Nephron (organoid): Measurements from ENCODE around the gene PTTG1IP.

Experiments used
- H3K27ac Mint-ChIP-seq, 3 experiments: 2 replicates each; pipeline ENCODE4 v1.8.0; 2020; ENCODE audit warnings: mixed read lengths in 3 of 3, mild to moderate bottlenecking in 2 of 3, moderate library complexity in 1 of 3
- H3K27me3 Mint-ChIP-seq: 2 replicates; pipeline ENCODE4 v1.8.0; 2021; ENCODE audit warnings: low read depth, mild to moderate bottlenecking, moderate library complexity, mixed read lengths
- H3K36me3 Mint-ChIP-seq: 2 replicates; pipeline ENCODE4 v1.8.0; 2020; ENCODE audit warnings: low read depth, mixed read lengths
- H3K4me1 Mint-ChIP-seq: 2 replicates; pipeline ENCODE4 v1.8.0; 2020; ENCODE audit warnings: mixed read lengths
- H3K4me3 Mint-ChIP-seq, 3 experiments: 2 replicates each; pipeline ENCODE4 v1.8.0; 2020; ENCODE audit warnings: mild to moderate bottlenecking in 3 of 3, mixed read lengths in 3 of 3, moderate library complexity in 2 of 3
- H3K9me3 Mint-ChIP-seq: 2 replicates; pipeline ENCODE4 v1.8.0; 2020; ENCODE audit warnings: mixed read lengths
- TF ChIP-seq, protein P1 (sequence below), 3 experiments: fragments of 200-600 bp; sonication (generic); IDR thresholded peaks; one replicate each; pipeline ENCODE4 v1.5.0; 2021; ENCODE audit warnings: antibody characterized with exemption in 3 of 3; ENCODE audit not compliant: unreplicated experiment in 3 of 3

Gene PTTG1IP

DNA sequence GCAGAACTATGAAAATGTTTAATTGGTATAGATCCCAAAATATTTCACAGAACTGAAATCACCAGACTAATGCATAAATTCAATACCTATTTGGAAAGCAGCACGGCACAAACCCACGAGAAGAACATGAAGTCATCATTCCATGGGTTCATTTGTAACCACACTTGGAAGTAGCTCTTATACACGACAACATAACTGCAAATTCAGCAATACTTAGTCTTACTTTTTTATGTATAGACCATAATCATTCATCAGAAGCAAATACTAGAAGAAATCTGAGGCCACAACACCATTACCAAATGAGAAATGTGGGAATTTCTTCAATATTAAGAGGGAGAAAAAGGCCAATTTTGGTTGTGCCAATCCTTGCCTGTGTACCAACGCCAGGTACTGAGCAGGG is 67.6 kb downstream of the PTTG1IP start:
- Mint-ChIP-seq H3K4me1 (peaks cover 19% of the 10 kb centered on the region), H3K27me3 (no peaks in the 10 kb centered on the region), H3K27ac (no peak overlapping the region), H3K36me3 (peaks cover 44% of the 10 kb centered on the region), H3K4me3 (no peak overlapping the region), H3K9me3 (no peaks in the 10 kb centered on the region)
- TF ChIP-seq, protein P1, sequence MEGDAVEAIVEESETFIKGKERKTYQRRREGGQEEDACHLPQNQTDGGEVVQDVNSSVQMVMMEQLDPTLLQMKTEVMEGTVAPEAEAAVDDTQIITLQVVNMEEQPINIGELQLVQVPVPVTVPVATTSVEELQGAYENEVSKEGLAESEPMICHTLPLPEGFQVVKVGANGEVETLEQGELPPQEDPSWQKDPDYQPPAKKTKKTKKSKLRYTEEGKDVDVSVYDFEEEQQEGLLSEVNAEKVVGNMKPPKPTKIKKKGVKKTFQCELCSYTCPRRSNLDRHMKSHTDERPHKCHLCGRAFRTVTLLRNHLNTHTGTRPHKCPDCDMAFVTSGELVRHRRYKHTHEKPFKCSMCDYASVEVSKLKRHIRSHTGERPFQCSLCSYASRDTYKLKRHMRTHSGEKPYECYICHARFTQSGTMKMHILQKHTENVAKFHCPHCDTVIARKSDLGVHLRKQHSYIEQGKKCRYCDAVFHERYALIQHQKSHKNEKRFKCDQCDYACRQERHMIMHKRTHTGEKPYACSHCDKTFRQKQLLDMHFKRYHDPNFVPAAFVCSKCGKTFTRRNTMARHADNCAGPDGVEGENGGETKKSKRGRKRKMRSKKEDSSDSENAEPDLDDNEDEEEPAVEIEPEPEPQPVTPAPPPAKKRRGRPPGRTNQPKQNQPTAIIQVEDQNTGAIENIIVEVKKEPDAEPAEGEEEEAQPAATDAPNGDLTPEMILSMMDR (IDR thresholded peaks at IDR 0.05; ENCODE audit: unreplicated experiment in 3 of 3) = no peak

DNA sequence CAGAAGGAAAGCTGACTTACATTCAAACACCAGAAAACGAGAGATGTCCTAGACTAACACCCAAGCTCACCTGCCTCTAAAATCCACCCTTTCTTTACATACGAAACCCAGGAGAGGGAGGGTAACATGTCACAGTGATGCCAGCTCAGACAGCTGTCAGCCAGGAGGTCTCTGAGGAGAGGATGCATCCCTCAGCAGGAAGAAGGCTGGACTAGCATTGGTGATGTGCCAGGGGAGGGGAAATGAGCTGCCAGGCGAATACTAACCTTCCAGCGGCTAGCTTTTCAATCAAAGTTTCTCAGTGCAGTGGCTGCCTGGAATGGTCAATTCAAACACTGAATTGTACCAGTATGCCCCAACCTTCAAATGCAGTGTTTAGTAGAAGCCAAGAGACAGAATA is 68.3 kb downstream of the PTTG1IP start:
- Mint-ChIP-seq H3K27me3 (no peaks in the 10 kb centered on the region), H3K4me1 (peaks cover 25% of the 10 kb centered on the region), H3K36me3 (peaks cover 42% of the 10 kb centered on the region), H3K9me3 (no peaks in the 10 kb centered on the region), H3K27ac (no peak overlapping the region), H3K4me3 (no peak overlapping the region)
- TF ChIP-seq, protein P1 (IDR thresholded peaks at IDR 0.05; ENCODE audit: unreplicated experiment in 3 of 3) = no peak

DNA sequence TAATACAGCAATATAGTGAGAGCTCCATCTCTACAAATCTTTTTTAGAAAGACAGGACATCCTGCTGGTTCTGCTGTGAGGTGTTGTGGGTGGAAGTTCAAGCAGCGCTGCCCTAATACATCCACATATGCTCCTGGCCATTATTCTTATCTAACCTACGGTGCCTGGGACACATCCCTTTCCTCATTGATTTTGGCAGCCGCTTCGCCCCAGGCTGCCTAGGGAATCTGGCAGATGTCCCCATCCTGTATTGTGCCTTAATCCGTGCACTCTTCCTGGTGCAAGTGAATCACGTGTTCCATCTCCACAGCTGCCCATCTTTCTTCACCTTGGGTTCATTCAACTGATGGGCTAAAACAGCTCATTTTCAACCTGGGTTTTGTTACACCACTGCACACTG is 68.7 kb downstream of the PTTG1IP start:
- H3K4me3 Mint-ChIP-seq = peak overlapping the region; percentile 44 to 91 (median 45)
- peaks cover 40% of the 10 kb centered on the region for H3K36me3 Mint-ChIP-seq
- TF ChIP-seq, protein P1 (IDR thresholded peaks at IDR 0.05; ENCODE audit: unreplicated experiment in 3 of 3) = no peak
- H3K9me3 Mint-ChIP-seq = no peaks in the 10 kb centered on the region
- no peak overlapping the region for H3K27ac Mint-ChIP-seq
- peaks cover 30% of the 10 kb centered on the region for H3K4me1 Mint-ChIP-seq
- no peaks in the 10 kb centered on the region for H3K27me3 Mint-ChIP-seq

DNA sequence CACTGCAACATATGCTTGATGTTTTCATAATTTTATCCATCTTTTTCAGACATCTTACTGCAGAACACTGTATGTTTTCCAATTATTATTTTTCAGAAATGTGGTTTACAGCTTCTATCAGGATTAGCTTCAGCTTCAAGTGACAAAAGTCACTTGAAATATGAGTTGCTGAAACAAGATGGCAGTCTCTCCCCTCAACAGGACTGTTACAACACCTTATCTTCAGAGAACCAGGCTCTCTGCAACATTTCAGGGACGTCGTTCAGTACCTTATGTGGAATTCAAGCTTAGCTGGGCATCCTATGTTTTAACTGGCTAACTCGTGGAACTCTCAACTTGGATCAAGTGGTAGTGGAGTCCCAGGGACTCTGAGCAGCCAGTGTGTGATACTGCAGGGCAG is 69.8 kb downstream of the PTTG1IP start:
- Mint-ChIP-seq H3K27ac (no peak overlapping the region), H3K4me1 (peaks cover 38% of the 10 kb centered on the region), H3K27me3 (no peaks in the 10 kb centered on the region), H3K9me3 (no peaks in the 10 kb centered on the region), H3K36me3 (peaks cover 39% of the 10 kb centered on the region), H3K4me3 (peak overlapping the region; percentile 87 to 91 (median 87))
- TF ChIP-seq, protein P1 (IDR thresholded peaks at IDR 0.05; ENCODE audit: unreplicated experiment in 3 of 3) = no peak

DNA sequence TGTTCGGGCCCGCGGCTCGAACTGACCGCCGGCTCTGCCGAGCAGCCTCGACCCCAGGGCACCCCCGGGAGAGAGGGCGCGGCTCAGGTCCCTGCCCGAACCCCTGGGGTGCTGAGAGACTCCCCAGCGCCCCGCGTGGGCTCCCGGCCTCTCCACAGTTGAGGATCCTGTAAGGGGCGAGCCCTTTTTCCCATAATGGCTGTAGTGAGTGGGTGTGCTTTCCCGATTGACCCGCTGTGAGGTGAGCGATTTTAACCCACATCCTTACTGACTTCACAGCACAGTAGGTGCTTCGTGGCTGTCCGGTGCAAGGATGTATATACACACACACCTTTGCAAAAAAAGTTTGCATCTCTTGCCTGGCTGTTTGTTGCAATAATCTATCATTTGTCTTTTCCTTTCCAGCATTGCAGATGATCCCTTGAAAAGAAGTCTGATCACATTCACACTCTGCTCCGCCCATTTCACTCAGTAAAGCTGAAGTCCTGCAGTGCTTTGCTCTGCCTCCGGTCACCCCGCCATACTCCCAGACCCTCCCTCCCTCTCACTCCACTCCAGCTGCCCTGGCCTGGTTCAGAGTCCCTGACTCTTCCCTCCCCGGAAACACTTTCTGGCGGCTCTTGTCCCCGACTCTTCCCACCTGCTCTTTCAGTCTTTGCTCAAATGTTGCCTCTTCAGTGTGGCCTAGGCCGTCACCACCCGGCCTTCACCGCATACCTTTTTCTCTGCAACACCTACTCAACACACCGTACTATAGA is 70.9 kb downstream of the PTTG1IP start:
- Mint-ChIP-seq H3K4me1 (peaks cover 42% of the 10 kb centered on the region), H3K9me3 (no peaks in the 10 kb centered on the region), H3K36me3 (peaks cover 45% of the 10 kb centered on the region), H3K27me3 (no peaks in the 10 kb centered on the region), H3K27ac (peak overlapping the region; percentile 30 to 81 (median 75)), H3K4me3 (peak overlapping the region; percentile 87 to 91 (median 87))
- TF ChIP-seq, protein P1 (IDR thresholded peaks at IDR 0.05; ENCODE audit: unreplicated experiment in 3 of 3) = no peak
